Neural cell (in vitro differentiated cells): ENCODE data around the gene TMPRSS2. TPM values are rescaled to one million over a fixed set of nuclear protein-coding genes. Genes with fewer than 3 reads are reported as not detected.
A peak's percentile ranks its signal among the peaks of the same experiment; 100 is the strongest.

Experiments
- H2AFZ ChIP-seq: fragments of 200-600, 300-800 bp; sonication (generic), shearing (Covaris generic); 2 replicates; pipeline ENCODE4 v1.6.0; 2014; ENCODE audit warnings: low read depth, mild to moderate bottlenecking, antibody characterized with exemption, low read length, moderate library complexity
- H3F3A ChIP-seq: fragments of 200-600 bp; shearing (Covaris generic); 2 replicates; pipeline ENCODE4 v1.6.1; 2016; ENCODE audit warnings: mild to moderate bottlenecking, moderate library complexity, mixed read lengths, antibody characterized with exemption, low read length; ENCODE audit not compliant: insufficient read depth, poor library complexity, severe bottlenecking
- H3K27ac ChIP-seq: fragments of 200-600, 300-800 bp; sonication (generic), shearing (Covaris generic); 2 replicates; pipeline ENCODE4 v1.5.1; 2014; ENCODE audit warnings: mild to moderate bottlenecking, low read length, moderate library complexity
- H3K27me3 ChIP-seq: fragments of 300-800, 200-600 bp; sonication (generic), shearing (Covaris generic); 2 replicates; pipeline ENCODE4 v1.6.0; 2014; ENCODE audit warnings: mild to moderate bottlenecking, low read depth, low read length, moderate library complexity; ENCODE audit not compliant: insufficient read depth
- H3K36me3 ChIP-seq: fragments of 300-800, 200-600 bp; sonication (generic), shearing (Covaris generic); 2 replicates; pipeline ENCODE4 v1.5.1; 2014; ENCODE audit warnings: mild to moderate bottlenecking, antibody characterized with exemption, low read length, moderate library complexity; ENCODE audit not compliant: insufficient read depth
- H3K4me2 ChIP-seq: fragments of 300-800, 200-600 bp; sonication (generic), shearing (Covaris generic); 2 replicates; pipeline ENCODE4 v1.6.0; 2014; ENCODE audit warnings: mild to moderate bottlenecking, low read length
- H3K4me3 ChIP-seq: fragments of 300-800, 200-600 bp; sonication (generic), shearing (Covaris generic); 2 replicates; pipeline ENCODE4 v1.5.1; 2014; ENCODE audit warnings: mild to moderate bottlenecking, low read length, moderate library complexity
- H3K79me2 ChIP-seq: fragments of 200-600 bp; shearing (Covaris generic); replicated peaks from 2 replicates; pipeline ENCODE4 v1.6.0; 2014; ENCODE audit warnings: mild to moderate bottlenecking, low read length, moderate library complexity; ENCODE audit not compliant: insufficient read depth
- H3K9ac ChIP-seq: fragments of 300-800, 200-600 bp; sonication (generic), shearing (Covaris generic); 2 replicates; pipeline ENCODE4 v1.6.1; 2016; ENCODE audit warnings: mild to moderate bottlenecking, low read length, mixed read lengths
- H3K9me2 ChIP-seq: fragments of 200-600 bp; shearing (Covaris generic); 2 replicates; pipeline ENCODE4 v1.6.1; 2016; ENCODE audit warnings: mild to moderate bottlenecking, low read length, mixed read lengths; ENCODE audit not compliant: insufficient read depth
- H3K9me3 ChIP-seq: fragments of 200-600, 300-800 bp; sonication (generic), shearing (Covaris generic); 2 replicates; pipeline ENCODE4 v1.6.1; 2016; ENCODE audit warnings: mild to moderate bottlenecking, mixed run types, low read length, moderate library complexity, mixed read lengths
- H4K20me1 ChIP-seq: fragments of 200-600 bp; shearing (Covaris generic); 2 replicates; pipeline ENCODE4 v1.6.1; 2016; ENCODE audit warnings: mild to moderate bottlenecking, mixed run types; ENCODE audit not compliant: insufficient read depth
- EP300 ChIP-seq: fragments of 450-650 bp; conservative IDR thresholded peaks from 2 replicates; pipeline ENCODE4 v1.6.1; 2014; ENCODE audit warnings: antibody characterized with exemption, mild to moderate bottlenecking, moderate library complexity; ENCODE audit not compliant: poor library complexity, severe bottlenecking
- EZH2 ChIP-seq: fragments of 200-600, 300-800 bp; shearing (Covaris generic), sonication (generic); IDR thresholded peaks from 2 replicates; pipeline ENCODE4 v1.6.1; 2014; ENCODE audit warnings: antibody characterized with exemption, low read length, borderline replicate concordance, mild to moderate bottlenecking; ENCODE audit not compliant: insufficient read depth, poor library complexity, severe bottlenecking
- MXI1 ChIP-seq: fragments of 450-650 bp; conservative IDR thresholded peaks from 2 replicates; pipeline ENCODE4 v1.6.1; 2014; ENCODE audit warnings: antibody characterized with exemption, mild to moderate bottlenecking; ENCODE audit not compliant: poor library complexity, severe bottlenecking
- POLR2AphosphoS5 ChIP-seq: IDR thresholded peaks from 2 replicates; pipeline ENCODE4 v1.6.1; 2012
- RAD21 ChIP-seq: fragments of 450-650 bp; conservative IDR thresholded peaks from 2 replicates; pipeline ENCODE4 v1.6.1; 2014; ENCODE audit warnings: antibody characterized with exemption, mild to moderate bottlenecking, moderate library complexity
- REST ChIP-seq: IDR thresholded peaks from 2 replicates; pipeline ENCODE4 v1.6.1; 2012; ENCODE audit warnings: borderline replicate concordance
- SMC3 ChIP-seq: fragments of 450-650 bp; conservative IDR thresholded peaks from 2 replicates; pipeline ENCODE4 v1.6.1; 2014; ENCODE audit warnings: antibody characterized with exemption, mild to moderate bottlenecking, moderate library complexity; ENCODE audit not compliant: poor library complexity
- TAF1 ChIP-seq: IDR thresholded peaks from 2 replicates; pipeline ENCODE4 v1.6.1; 2012; ENCODE audit warnings: low read depth
- polyA minus RNA-seq: library from RNA; depleted of rRNA, polyadenylated mRNA; stranded (reverse); fragments of >200 nt; gene quantifications from 2 replicates; pipeline ENCODE4 v1.2.3, GENCODE V29; 2014
- polyA plus RNA-seq: library from polyadenylated mRNA; depleted of rRNA; stranded (reverse); fragments of >200 nt; gene quantifications from 2 replicates; pipeline ENCODE4 v1.2.3, GENCODE V29; 2014
- TF ChIP-seq, protein P1 (sequence below): fragments of 450-650 bp; IDR thresholded peaks from 2 replicates; pipeline ENCODE4 v1.5.1; 2014; ENCODE audit warnings: antibody characterized with exemption, mild to moderate bottlenecking, moderate library complexity; ENCODE audit not compliant: poor library complexity, severe bottlenecking

TMPRSS2 gene
- polyA plus RNA-seq (not detected in 2 replicates), polyA minus RNA-seq (not detected in 2 replicates)

DNA sequence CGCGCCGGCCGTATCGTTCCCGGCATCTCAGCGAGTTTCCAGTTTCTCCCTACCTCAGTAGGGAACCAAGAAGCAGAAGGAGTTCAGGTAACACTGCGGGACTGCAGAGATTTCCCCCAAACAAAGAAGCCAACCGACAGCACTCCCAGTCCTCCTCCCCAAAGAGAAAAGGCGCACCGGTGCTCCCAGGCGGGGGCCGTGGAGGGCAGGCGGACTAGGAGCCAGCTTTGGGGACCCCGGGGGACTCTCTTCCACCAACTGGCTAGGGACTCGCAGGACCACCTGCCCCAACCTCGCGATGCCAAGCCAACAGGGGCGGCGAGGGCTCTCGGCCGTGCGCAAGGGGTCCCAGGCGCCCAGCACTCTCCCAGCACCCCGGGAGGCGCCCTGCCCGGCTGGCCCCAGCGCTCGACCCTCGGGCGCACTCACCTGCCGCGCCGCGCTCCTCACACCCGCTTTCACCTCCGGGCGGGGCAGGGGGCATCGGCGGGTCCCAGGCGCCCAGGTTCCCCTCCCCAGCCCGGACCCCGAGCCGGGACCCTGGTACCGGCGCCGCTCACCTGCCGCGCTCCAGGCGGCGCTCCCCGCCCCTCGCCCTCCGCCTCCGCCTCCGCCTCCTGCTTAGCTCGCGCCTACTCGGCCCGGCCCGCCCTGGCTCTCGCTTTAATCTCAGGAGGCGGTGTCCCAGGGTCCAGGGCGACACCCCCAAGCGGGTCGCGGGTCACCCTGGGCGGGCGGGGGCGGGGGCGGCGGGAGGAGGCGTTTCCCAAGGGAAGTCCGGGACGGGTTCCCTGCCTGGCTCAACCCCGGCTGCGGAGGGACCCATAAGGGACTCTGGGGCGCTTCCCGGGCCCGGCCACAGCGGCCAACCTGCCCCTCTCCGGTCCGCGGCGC is at the start of gene TMPRSS2:
Gene TMPRSS2, minus strand, starts transcription at position 638 of the 894 bp plus-strand sequence. CDS start 10,025 bp downstream, outside the sequence.
- no peaks in the 10 kb centered on the region for H4K20me1 ChIP-seq
- peaks cover 6% of the 10 kb centered on the region for H3K9me3 ChIP-seq
- no peaks in the 10 kb centered on the region for H3K36me3 ChIP-seq
- TF ChIP-seq RAD21 (no peak), EZH2 (no peak), SMC3 (no peak), POLR2AphosphoS5 (no peak), REST (no peak), MXI1 (no peak), TAF1 (no peak), EP300 (no peak)
- TF ChIP-seq, protein P1, sequence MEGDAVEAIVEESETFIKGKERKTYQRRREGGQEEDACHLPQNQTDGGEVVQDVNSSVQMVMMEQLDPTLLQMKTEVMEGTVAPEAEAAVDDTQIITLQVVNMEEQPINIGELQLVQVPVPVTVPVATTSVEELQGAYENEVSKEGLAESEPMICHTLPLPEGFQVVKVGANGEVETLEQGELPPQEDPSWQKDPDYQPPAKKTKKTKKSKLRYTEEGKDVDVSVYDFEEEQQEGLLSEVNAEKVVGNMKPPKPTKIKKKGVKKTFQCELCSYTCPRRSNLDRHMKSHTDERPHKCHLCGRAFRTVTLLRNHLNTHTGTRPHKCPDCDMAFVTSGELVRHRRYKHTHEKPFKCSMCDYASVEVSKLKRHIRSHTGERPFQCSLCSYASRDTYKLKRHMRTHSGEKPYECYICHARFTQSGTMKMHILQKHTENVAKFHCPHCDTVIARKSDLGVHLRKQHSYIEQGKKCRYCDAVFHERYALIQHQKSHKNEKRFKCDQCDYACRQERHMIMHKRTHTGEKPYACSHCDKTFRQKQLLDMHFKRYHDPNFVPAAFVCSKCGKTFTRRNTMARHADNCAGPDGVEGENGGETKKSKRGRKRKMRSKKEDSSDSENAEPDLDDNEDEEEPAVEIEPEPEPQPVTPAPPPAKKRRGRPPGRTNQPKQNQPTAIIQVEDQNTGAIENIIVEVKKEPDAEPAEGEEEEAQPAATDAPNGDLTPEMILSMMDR = no peak
- H3K4me2 ChIP-seq = peak within 1 kb of the TSS; percentile 65
- H3K4me3 ChIP-seq = peak within 1 kb of the TSS; percentile 65
- peak within 1 kb of the TSS; percentile 3 for H3K9ac ChIP-seq
- H3K9me2 ChIP-seq = no peaks in the 10 kb centered on the region
- no peak within 1 kb of the TSS for H3K27ac ChIP-seq
- no peaks in the 10 kb centered on the region for H3K79me2 ChIP-seq
- H2AFZ ChIP-seq = no peak within 1 kb of the TSS
- H3F3A ChIP-seq = no peaks in the 10 kb centered on the region
- peaks cover 67% of the 10 kb centered on the region for H3K27me3 ChIP-seq

GRCh38 chr21:41555057-41555456 is 47.1 kb upstream of the TMPRSS2 start:
- no peaks in the 10 kb centered on the region for H3K9me3 ChIP-seq
- no peak overlapping the region for H2AFZ ChIP-seq
- TF ChIP-seq RAD21 (no peak), EP300 (no peak), TAF1 (no peak), EZH2 (no peak), MXI1 (no peak), SMC3 (no peak), POLR2AphosphoS5 (no peak)
- TF ChIP-seq, protein P1 = no peak
- no peaks in the 10 kb centered on the region for H3K79me2 ChIP-seq
- H3K4me2 ChIP-seq = no peak overlapping the region
- no peaks in the 10 kb centered on the region for H3K9me2 ChIP-seq
- H3F3A ChIP-seq = no peaks in the 10 kb centered on the region
- no peaks in the 10 kb centered on the region for H3K27me3 ChIP-seq
- no peak overlapping the region for H3K27ac ChIP-seq
- no peak overlapping the region for H3K4me3 ChIP-seq
- H3K36me3 ChIP-seq = no peaks in the 10 kb centered on the region
- H4K20me1 ChIP-seq = no peaks in the 10 kb centered on the region
- no peak overlapping the region for H3K9ac ChIP-seq
